Cardiac fibroblast (primary cell): ENCODE data around the gene CITED2.

Experiments
- DNase-seq, 2 donors: peaks; one replicate each; pipeline versions ENCODE4 v3.0.0 to v3.0.0-alpha.2; 2010; ENCODE audit warnings: low read depth in 2 of 2
- H3K4me3 ChIP-seq, 2 donors: replicated peaks in 1 of 2; 1 replicate in 1 of 2; 2 replicates in 1 of 2; pipeline ENCODE4 v1.5.1; 2011; ENCODE audit warnings: low read depth in 2 of 2, low read length in 2 of 2, mild to moderate bottlenecking in 2 of 2, moderate library complexity in 1 of 2
- CTCF ChIP-seq: IDR thresholded peaks from one replicate; pipeline ENCODE4 v1.5.1; 2011; ENCODE audit warnings: low read depth, mild to moderate bottlenecking, low read length, inconsistent platforms

Gene CITED2

GRCh38 chr6:139355777-139356445, 18.5 kb downstream of the CITED2 start:
- DNase-seq, result no peak
- no peak overlapping the region for H3K4me3 ChIP-seq
- no peak for TF ChIP-seq CTCF

- H3K4me3 ChIP-seq, result no peak overlapping the region
- TF ChIP-seq CTCF, result no peak
- no peak for DNase-seq
These were observed 19.3 kb downstream of the CITED2 start for GRCh38 chr6:139355172-139355571.

DNA sequence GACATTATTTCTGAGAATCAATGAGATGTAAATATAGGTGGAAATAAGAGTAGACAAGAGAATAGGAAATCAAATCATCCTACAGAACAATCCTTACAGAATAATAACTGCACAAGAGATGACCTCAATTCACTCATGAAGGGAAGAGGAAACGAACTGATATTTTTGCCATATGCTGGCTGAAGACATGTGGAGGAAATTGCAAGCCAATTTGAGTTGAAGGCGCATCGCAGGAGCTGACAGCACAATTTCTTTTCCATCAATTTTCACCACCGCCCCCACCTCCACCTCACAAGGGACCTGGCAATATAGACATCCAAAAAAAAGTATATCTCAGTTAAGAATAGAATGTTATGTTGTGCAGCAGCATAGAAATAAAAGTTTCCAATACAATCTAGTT, 20.3 kb downstream of the CITED2 start:
- no peak overlapping the region for H3K4me3 ChIP-seq
- no peak for TF ChIP-seq CTCF
- no peak for DNase-seq

DNA sequence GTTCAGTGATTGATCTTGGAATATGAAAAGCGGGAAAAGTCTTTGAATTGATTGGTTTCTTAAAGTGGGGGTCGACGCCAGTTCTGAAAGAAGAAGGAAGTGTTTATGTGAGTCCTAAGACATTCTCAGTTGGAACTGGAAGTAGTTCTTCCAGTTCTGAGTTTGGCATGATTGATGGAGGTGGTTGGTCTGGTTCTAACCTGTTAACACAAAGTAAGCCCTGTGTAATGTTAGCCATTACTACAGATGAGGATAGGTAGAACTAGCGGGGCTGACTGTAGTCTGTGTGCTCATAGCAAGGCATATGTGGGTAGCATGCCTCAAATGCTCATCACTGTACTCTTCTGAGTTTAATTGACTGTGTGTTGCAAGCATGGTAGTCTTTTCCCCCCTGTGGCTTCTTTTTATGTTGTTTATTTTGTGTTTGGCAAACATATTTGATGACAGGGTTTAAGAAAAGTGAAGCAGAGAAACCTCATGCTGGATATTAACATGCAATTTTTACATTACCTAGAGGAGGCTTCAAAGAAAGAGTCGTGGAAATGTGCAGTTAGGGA, 24.9 kb downstream of the CITED2 start:
- no peak overlapping the region for H3K4me3 ChIP-seq
- TF ChIP-seq CTCF, result no peak
- no peak for DNase-seq

GRCh38 chr6:139346392-139346791, 28.1 kb downstream of the CITED2 start:
- TF ChIP-seq CTCF, result no peak
- no peak for DNase-seq
- H3K4me3 ChIP-seq, result no peak overlapping the region

DNA sequence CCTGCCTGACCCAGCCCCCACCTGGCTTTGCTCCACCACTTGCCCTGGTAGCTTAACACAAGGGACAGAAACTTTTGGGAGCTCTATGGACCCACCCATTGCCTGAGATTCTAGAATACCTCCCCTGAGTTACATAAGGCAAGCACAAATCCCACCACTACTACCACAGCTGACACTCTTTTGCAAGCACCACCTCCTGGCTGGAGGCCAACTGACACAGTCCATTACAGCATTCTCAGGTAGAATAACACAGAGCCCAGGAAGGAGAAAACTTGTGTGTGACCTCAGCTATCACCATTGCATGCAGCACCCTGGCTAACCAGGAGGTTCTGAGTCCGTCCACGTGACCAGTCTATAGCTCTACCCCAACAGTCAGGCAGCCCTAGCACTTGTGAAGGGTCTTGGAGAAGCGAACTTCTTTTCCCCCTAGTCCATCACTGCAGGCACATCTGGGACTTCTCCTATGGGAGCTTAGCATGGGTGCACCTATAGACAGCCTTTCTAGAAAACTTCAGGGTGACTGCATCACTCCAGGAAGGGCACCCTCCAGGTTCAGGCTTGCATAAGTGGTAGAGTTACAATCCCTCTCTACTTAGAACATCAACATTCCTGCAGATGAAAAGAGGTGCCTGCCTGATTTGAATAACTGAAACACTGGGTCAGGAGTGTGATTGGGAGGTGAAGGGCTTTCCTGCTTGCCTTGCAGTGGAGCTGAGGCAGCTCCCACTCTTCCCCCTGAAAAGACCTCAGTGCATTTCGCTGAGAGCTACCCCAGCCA, 30.1 kb downstream of the CITED2 start:
- no peak for DNase-seq
- H3K4me3 ChIP-seq, result no peak overlapping the region
- no peak for TF ChIP-seq CTCF
